Hematopoietic multipotent progenitor cell treated with erythropoietin and hydrocortisone succinate and interleukin-3 and kit ligand, for 6 days (in vitro differentiated cells): ENCODE results near the gene AMOTL1.
"Not testable (repeated sequence)": the region's sequence is repeated elsewhere in the genome, so short reads cannot be mapped to it uniquely, and the experiment has no call there.

Experiments used
- DNase-seq: peaks from one replicate; pipeline ENCODE4 v3.0.0-alpha.2; 2015

AMOTL1 gene

GRCh38 chr11:94825481-94825880, 57.3 kb downstream of the AMOTL1 start:
- no peak for DNase-seq

- no peak for DNase-seq
Observed at GRCh38 chr11:94826415-94826814, 58.3 kb downstream of the AMOTL1 start.

- no peak for DNase-seq
Observed at GRCh38 chr11:94828088-94828487, 59.9 kb downstream of the AMOTL1 start.

GRCh38 chr11:94830722-94831510, 62.8 kb downstream of the AMOTL1 start:
- DNase-seq = no peak

- DNase-seq = no peak
Observed at GRCh38 chr11:94831529-94831928, 63.4 kb downstream of the AMOTL1 start.

- no peak for DNase-seq
Observed at GRCh38 chr11:94832604-94833235, 64.6 kb downstream of the AMOTL1 start.

- DNase-seq = no peak
Observed at GRCh38 chr11:94834911-94835593, 66.9 kb downstream of the AMOTL1 start.

GRCh38 chr11:94835594-94835927, 67.4 kb downstream of the AMOTL1 start:
- DNase-seq = no peak

GRCh38 chr11:94837317-94837716, 69.2 kb downstream of the AMOTL1 start:
- DNase-seq = no peak

GRCh38 chr11:94838027-94838731, 70.0 kb downstream of the AMOTL1 start:
- no peak for DNase-seq

GRCh38 chr11:94840209-94840608, 72.1 kb downstream of the AMOTL1 start:
- no peak for DNase-seq

GRCh38 chr11:94844031-94844430, 75.9 kb downstream of the AMOTL1 start:
- DNase-seq = no peak

GRCh38 chr11:94845622-94846021, 77.5 kb downstream of the AMOTL1 start:
- DNase-seq = no peak

GRCh38 chr11:94849839-94850238, 81.7 kb downstream of the AMOTL1 start:
- DNase-seq = no peak

GRCh38 chr11:94851864-94852636, 83.9 kb downstream of the AMOTL1 start:
- DNase-seq = no peak

- DNase-seq = not testable (repeated sequence)
Observed at GRCh38 chr11:94853288-94853687, 85.1 kb downstream of the AMOTL1 start.

- DNase-seq = no peak
Observed at GRCh38 chr11:94853836-94854235, 85.7 kb downstream of the AMOTL1 start.

GRCh38 chr11:94854770-94855633, 86.8 kb downstream of the AMOTL1 start:
- DNase-seq = no peak

- no peak for DNase-seq
Observed at GRCh38 chr11:94855666-94856065, 87.5 kb downstream of the AMOTL1 start.

- DNase-seq = no peak
Observed at GRCh38 chr11:94856443-94856842, 88.3 kb downstream of the AMOTL1 start.

GRCh38 chr11:94857337-94857736, 89.2 kb downstream of the AMOTL1 start:
- no peak for DNase-seq
